Spleen (tissue), 7 donors: ENCODE measurements around the gene SARM1.

Experiments used
- POLR2A ChIP-seq, 3 donors: fragments of 450-650 bp; IDR thresholded peaks; one replicate each; pipeline ENCODE4 v1.5.1; 2017; ENCODE audit warnings: antibody characterized with exemption in 3 of 3, mild to moderate bottlenecking in 1 of 3
- TF ChIP-seq, protein P1 (sequence below), 11 experiments: fragments of 200-600 bp in 7 of 11; fragments of 450-650 bp in 4 of 11; sonication (generic) in 4 of 11; IDR thresholded peaks in 8 of 11; conservative IDR thresholded peaks in 3 of 11; 1 replicate in 7 of 11; 2 replicates in 4 of 11; pipeline versions ENCODE4 v1.4.0 to v1.8.0; 2016 to 2021; ENCODE audit warnings: antibody characterized with exemption in 11 of 11, inconsistent platforms in 4 of 11, mild to moderate bottlenecking in 1 of 11
- donor health status: DM: no; HTN: no; CAD: no; lungs with moderate emphysema.
- donor health status: DM: no; HTN: no; CAD: no.
- donor health status: DM: no; HTN: no; CAD: no.

DNA sequence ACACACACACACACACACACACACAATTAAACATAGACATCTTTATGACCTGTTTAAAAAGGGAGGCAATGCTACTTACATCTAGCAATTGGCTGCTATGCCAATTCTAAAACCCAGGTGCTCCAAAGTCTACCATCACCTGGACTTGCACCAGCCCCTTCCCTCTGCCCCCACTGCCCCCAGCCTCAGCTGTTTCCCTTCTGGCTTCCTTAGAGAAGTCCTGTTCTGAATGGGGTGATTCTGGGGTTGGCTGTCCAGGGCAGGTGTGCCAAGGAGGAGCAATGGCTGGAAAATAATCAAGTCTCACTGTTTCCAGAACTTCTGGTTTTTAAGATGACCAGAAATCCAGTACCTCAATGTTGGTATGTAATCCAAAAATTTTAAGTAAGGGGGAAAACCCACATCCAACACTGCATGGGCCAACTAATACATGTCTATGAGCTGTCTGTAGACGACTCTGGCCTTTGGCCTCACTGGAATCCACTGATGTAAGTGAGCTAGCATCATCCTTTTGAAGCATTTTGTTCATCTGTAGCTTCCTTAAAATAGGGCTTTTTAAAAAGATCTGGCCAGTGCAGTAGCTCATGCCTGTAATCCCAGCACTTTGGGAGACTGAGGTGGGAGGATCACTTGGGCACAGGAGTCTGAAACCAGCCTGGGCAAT is 38.3 kb upstream of the SARM1 start:
- TF ChIP-seq, protein P1, sequence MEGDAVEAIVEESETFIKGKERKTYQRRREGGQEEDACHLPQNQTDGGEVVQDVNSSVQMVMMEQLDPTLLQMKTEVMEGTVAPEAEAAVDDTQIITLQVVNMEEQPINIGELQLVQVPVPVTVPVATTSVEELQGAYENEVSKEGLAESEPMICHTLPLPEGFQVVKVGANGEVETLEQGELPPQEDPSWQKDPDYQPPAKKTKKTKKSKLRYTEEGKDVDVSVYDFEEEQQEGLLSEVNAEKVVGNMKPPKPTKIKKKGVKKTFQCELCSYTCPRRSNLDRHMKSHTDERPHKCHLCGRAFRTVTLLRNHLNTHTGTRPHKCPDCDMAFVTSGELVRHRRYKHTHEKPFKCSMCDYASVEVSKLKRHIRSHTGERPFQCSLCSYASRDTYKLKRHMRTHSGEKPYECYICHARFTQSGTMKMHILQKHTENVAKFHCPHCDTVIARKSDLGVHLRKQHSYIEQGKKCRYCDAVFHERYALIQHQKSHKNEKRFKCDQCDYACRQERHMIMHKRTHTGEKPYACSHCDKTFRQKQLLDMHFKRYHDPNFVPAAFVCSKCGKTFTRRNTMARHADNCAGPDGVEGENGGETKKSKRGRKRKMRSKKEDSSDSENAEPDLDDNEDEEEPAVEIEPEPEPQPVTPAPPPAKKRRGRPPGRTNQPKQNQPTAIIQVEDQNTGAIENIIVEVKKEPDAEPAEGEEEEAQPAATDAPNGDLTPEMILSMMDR (IDR thresholded peaks at IDR 0.05 in 8 of 11, conservative IDR thresholded peaks at IDR 0.05 in 3 of 11), result no peak
- no peak for TF ChIP-seq POLR2A (IDR thresholded peaks at IDR 0.05)
